K562 (cell line): Measurements from ENCODE around the gene TALDO1. TPM values are rescaled to one million over a fixed set of nuclear protein-coding genes. Genes with fewer than 3 reads are reported as not detected.
"Not testable (repeated sequence)": the region's sequence is repeated elsewhere in the genome, so short reads cannot be mapped to it uniquely, and the experiment has no call there.

Experiments used
- ATAC-seq: fragments of 200-7000 bp; cut with Tn5 transposase; 3 replicates; pipeline ENCODE4 v1.9.1; 2020; ENCODE audit warnings: moderate library complexity
- BruUV-seq: library from RNA; stranded (reverse); fragments of 400-500 nt; replicated peaks from 2 replicates; lab custom pipeline; 2021; lab: Mats Ljungman, UMichigan
- CTCF ChIA-PET: fragments of 300-600 bp; formaldehyde crosslinking; extraction: SDS; loops from one replicate; lab custom pipeline; 2021; ENCODE audit warnings: low intra/inter-chr PET ratio; lab: Yijun Ruan, JAX
- POLR2A ChIA-PET: fragments of 300-600, 350-650 bp; sonication (Branson Sonifier 250); formaldehyde crosslinking; extraction: SDS; loops from one replicate; lab custom pipeline; 2021; ENCODE audit warnings: antibody characterized with exemption, inconsistent platforms; lab: Yijun Ruan, JAX
- DNase-seq, 4 experiments: peaks; one replicate each; pipeline versions ENCODE4 v3.0.0 to v3.0.0-alpha.2; 2011 to 2018; ENCODE audit warnings: low spot score in 3 of 4, mixed read lengths in 3 of 4; ENCODE audit errors: extremely low read depth in 1 of 4
- FAIRE-seq: peaks from 2 replicates; lab custom pipeline; 2011; peaks lifted over from hg19 to GRCh38; lab: Jason Lieb, UNC
- H2AFZ ChIP-seq: 2 replicates; pipeline ENCODE4 v1.6.0; 2011; ENCODE audit warnings: low read depth, low read length, control low read depth, inconsistent platforms
- H3K27ac ChIP-seq: fragments of 200-600 bp; 3 replicates; pipeline ENCODE4 v1.8.0; 2011; ENCODE audit warnings: low read depth, mild to moderate bottlenecking, control low read depth, inconsistent platforms, low read length, moderate library complexity, mixed read lengths; ENCODE audit errors: extremely low read depth
- H3K27me3 ChIP-seq, 2 experiments: fragments of 300-600 bp in 1 of 2; 2 replicates in 1 of 2; 3 replicates in 1 of 2; pipeline versions ENCODE4 v1.6.0 to v1.8.0; 2011; ENCODE audit warnings: inconsistent platforms in 2 of 2, low read length in 2 of 2, mild to moderate bottlenecking in 1 of 2, mixed read lengths in 1 of 2, moderate library complexity in 1 of 2; ENCODE audit not compliant: control insufficient read depth in 2 of 2, insufficient read depth in 2 of 2
- H3K36me3 ChIP-seq: fragments of 300-600 bp; 3 replicates; pipeline ENCODE4 v1.8.0; 2011; ENCODE audit warnings: mild to moderate bottlenecking, low read length, inconsistent platforms; ENCODE audit not compliant: control insufficient read depth, insufficient read depth
- H3K4me1 ChIP-seq, 2 experiments: fragments of 200-600 bp in 1 of 2; replicated peaks in 1 of 2; 2 replicates in 1 of 2; 3 replicates in 1 of 2; pipeline versions ENCODE4 v1.5.1 to v1.8.0; 2011; ENCODE audit warnings: inconsistent platforms in 2 of 2, low read length in 2 of 2, mild to moderate bottlenecking in 1 of 2, mixed read lengths in 1 of 2, moderate library complexity in 1 of 2; ENCODE audit not compliant: control insufficient read depth in 2 of 2, insufficient read depth in 2 of 2
- H3K4me2 ChIP-seq: 2 replicates; pipeline ENCODE4 v1.6.1; 2011; ENCODE audit warnings: low read length, control low read depth, inconsistent platforms, mixed read lengths; ENCODE audit not compliant: insufficient read depth
- H3K4me3 ChIP-seq: fragments of 200-600 bp; sonication (generic), shearing (Covaris generic); 2 replicates; pipeline ENCODE4 v1.5.1; 2016; ENCODE audit warnings: control low read depth, inconsistent platforms
- H3K79me2 ChIP-seq: fragments of 200-600 bp; 3 replicates; pipeline ENCODE4 v1.8.0; 2011; ENCODE audit warnings: low read length, inconsistent platforms; ENCODE audit not compliant: control insufficient read depth, insufficient read depth
- H3K9ac ChIP-seq, 2 experiments: 2 replicates each; pipeline versions ENCODE4 v1.6.0 to v1.6.1; 2011; ENCODE audit warnings: low read depth in 2 of 2, low read length in 2 of 2, control low read depth in 1 of 2, inconsistent platforms in 1 of 2, mild to moderate bottlenecking in 1 of 2, mixed read lengths in 1 of 2; ENCODE audit not compliant: insufficient read depth in 1 of 2
- H3K9me1 ChIP-seq: one replicate; pipeline ENCODE4 v1.6.0; 2011; ENCODE audit warnings: inconsistent platforms, mild to moderate bottlenecking, low read length, moderate library complexity; ENCODE audit not compliant: control insufficient read depth, insufficient read depth
- H3K9me3 ChIP-seq: replicated peaks from 2 replicates; pipeline ENCODE4 v1.5.1; 2011; ENCODE audit warnings: low read depth, low read length, inconsistent platforms; ENCODE audit not compliant: control insufficient read depth, insufficient read depth
- H4K20me1 ChIP-seq: replicated peaks from 2 replicates; pipeline ENCODE4 v1.6.1; 2011; ENCODE audit warnings: low read length, inconsistent platforms, mixed read lengths; ENCODE audit not compliant: control insufficient read depth, insufficient read depth
- MEIS2 ChIP-seq: fragments of 450-650 bp; IDR thresholded peaks from 2 replicates; pipeline ENCODE4 v1.6.1; 2014; ENCODE audit warnings: mild to moderate bottlenecking; ENCODE audit not compliant: partially characterized antibody
- MNT ChIP-seq, 2 experiments: fragments of 450-650 bp; conservative IDR thresholded peaks; 2 replicates each; pipeline ENCODE4 v1.6.1; 2017; ENCODE audit warnings: mild to moderate bottlenecking in 2 of 2, moderate library complexity in 2 of 2
- PBX2 ChIP-seq, 2 experiments: IDR thresholded peaks in 1 of 2; conservative IDR thresholded peaks in 1 of 2; 2 replicates each; pipeline ENCODE4 v1.6.1; 2016; ENCODE audit warnings: low read depth in 2 of 2, mild to moderate bottlenecking in 1 of 2, missing compliant biosample characterization in 1 of 2, missing genetic modification characterization in 1 of 2, moderate library complexity in 1 of 2
- PKNOX1 ChIP-seq: fragments of 450-650 bp; IDR thresholded peaks from 2 replicates; pipeline ENCODE4 v1.6.1; 2016
- WGBS: fragments of 100-300 bp; shearing (Covaris generic); methylation state at CpG from one replicate; pipeline ENCODE4 v1.1.6; 2016; ENCODE audit warnings: low coverage, mixed read lengths; ENCODE audit not compliant: insufficient coverage; ENCODE audit errors: missing lambda C conversion rate; 5-methylcytosine and 5-hydroxymethylcytosine counted together
- in situ Hi-C: fragments of 300-500 bp; cut with MboI; formaldehyde crosslinking; loops from 4 replicates; pipeline ENCODE4 v1.15.0; 2018; ENCODE audit warnings: inconsistent platforms, mixed read lengths
- intact Hi-C: fragments of 100-400 bp; cut with micrococcal nuclease; formaldehyde crosslinking; loops from 2 replicates; pipeline ENCODE4 v1.14.2; 2022
- polyA plus RNA-seq, 8 experiments: library from polyadenylated mRNA; depleted of rRNA in 4 of 8; stranded (reverse) in 5 of 8; unstranded in 3 of 8; fragments of >200 nt; fragmentation: Nextera tagmentation in 2 of 8; fragmentation: Illumina TruSeq in 1 of 8; extraction: Ambion mirVana in 2 of 8; extraction: Trizol in 1 of 8; gene quantifications; 2 replicates each; pipeline versions ENCODE4 v1.2.1 to v1.2.3, GENCODE V29; 2011 to 2014; ENCODE audit warnings: inconsistent platforms in 1 of 8, missing spikeins in 1 of 8
- total RNA-seq, 7 experiments: library from RNA; depleted of rRNA in 6 of 7; stranded (reverse); fragments of >200 nt in 6 of 7; fragmentation: Illumina TruSeq in 2 of 7; extraction: Trizol in 2 of 7; gene quantifications; 2 replicates each; pipeline versions ENCODE4 v1.2.1 to v1.2.3, GENCODE V29; 2011 to 2021; ENCODE audit warnings: low replicate concordance in 1 of 7

Gene TALDO1
- total and polyA plus RNA-seq, 9 of the 15 experiments (the other 6 are each of a cell fraction or from before 2014, with no cell fraction given), result 260 to 541 (median 441) TPM

- H3K4me1 ChIP-seq, result peaks cover 10 to 21% of the 10 kb centered on the region in 2 experiments; a peak in 4 of 5 replicates
- CTCF ChIA-PET, in situ Hi-C loops, H3K27ac ChIP-seq, H3K9me3 ChIP-seq, H3K9me1 ChIP-seq, H3K27me3 ChIP-seq, BruUV-seq, DNase-seq, H3K79me2 ChIP-seq, H3K36me3 ChIP-seq, H4K20me1 ChIP-seq, intact Hi-C loops, H3K4me3 ChIP-seq: not testable (repeated sequence)
- peak overlapping the region; percentile 80 for H2AFZ ChIP-seq
- 0 out of 2 replicates have a peak, but pooled peaks have one; percentile 22 for TF ChIP-seq PBX2 (CRISPR knock-in tag; IDR thresholded peaks at IDR 0.05; ENCODE audit: low read depth)
- peak; percentile 74 for TF ChIP-seq PBX2 (tag; conservative IDR thresholded peaks at IDR 0.05; ENCODE audit: low read depth)
- 0 out of 4 replicates have a peak, but pooled peaks of 1 of the 2 experiments have one; percentile 17 for TF ChIP-seq MNT (conservative IDR thresholded peaks at IDR 0.05)
- TF ChIP-seq PKNOX1, result peak; percentile 96
- TF ChIP-seq MEIS2, result peak; percentile 63
- peak; percentile 80 for FAIRE-seq
- ATAC-seq, result peak; percentile 59
- peak overlapping the region; percentile 27; the same call in 1 of the 2 replicates for H3K4me2 ChIP-seq
- peak overlapping the region in 1 of 2 experiments; percentile 50; a peak in 1 of 4 replicates for H3K9ac ChIP-seq
- 28% methylated on average over 10 of the region's 10 CpGs for WGBS
- POLR2A ChIA-PET, result interaction anchor here (1.2 to 2.8 kb wide), 2 partner anchors 10 to 12 kb away, joined by 7 to 14 read pairs; partner anchors contain the start of gene TALDO1
Observed at GRCh38 chr11:737899-738298, 9.4 kb upstream of the TALDO1 start.
